Right atrium auricular region (tissue), 2 donors: ENCODE data around the gene GPR156. TPM values are rescaled to one million over a fixed set of nuclear protein-coding genes. Genes with fewer than 3 reads are reported as not detected.

Experiments used
- DNase-seq: peaks from one replicate; pipeline ENCODE4 v3.0.0-alpha.2; 2019; ENCODE audit warnings: low spot score
- H3K27ac ChIP-seq, 2 donors: fragments of 200-600 bp; sonication (generic); 1 replicate in 1 of 2; 2 replicates in 1 of 2; pipeline ENCODE4 v1.5.1; 2016 to 2019
- H3K27me3 ChIP-seq, 2 donors: fragments of 200-600 bp; sonication (generic); one replicate each; pipeline versions ENCODE4 v1.5.1 to v1.6.0; 2017 to 2019
- H3K36me3 ChIP-seq: fragments of 200-600 bp; sonication (generic); one replicate; pipeline ENCODE4 v1.5.1; 2016
- H3K4me1 ChIP-seq, 2 donors: fragments of 200-600 bp; sonication (generic); one replicate each; pipeline versions ENCODE4 v1.5.1 to v1.6.0; 2017 to 2019
- H3K4me3 ChIP-seq, 2 donors: fragments of 200-600 bp; sonication (generic); 1 replicate in 1 of 2; 2 replicates in 1 of 2; pipeline ENCODE4 v1.5.1; 2017 to 2019; ENCODE audit warnings: mild to moderate bottlenecking in 1 of 2, moderate library complexity in 1 of 2
- H3K9me3 ChIP-seq, 2 donors: fragments of 200-600 bp; sonication (generic); one replicate each; pipeline ENCODE4 v1.5.1; 2019
- CTCF ChIP-seq, 2 donors: fragments of 200-600 bp; sonication (generic); IDR thresholded peaks; one replicate each; pipeline ENCODE4 v1.5.1; 2019; ENCODE audit warnings: antibody characterized with exemption in 2 of 2
- total RNA-seq, 2 donors: library from RNA; depleted of rRNA; stranded (reverse); fragments of >200 nt; gene quantifications; one replicate each; pipeline ENCODE4 v1.1.0, GENCODE V29; 2016

The GPR156 gene
- total RNA-seq, 2 donors from 2014 or later: 0.35 to 0.74 TPM

GRCh38 chr3:120151791-120152190, 133.2 kb downstream of the GPR156 start:
- Histone ChIP-seq H3K4me3 (no peak overlapping the region), H3K27ac (no peak overlapping the region), H3K27me3 (no peaks in the 10 kb centered on the region), H3K4me1 (peaks cover 0 to 17% of the 10 kb centered on the region in 2 donors), H3K36me3 (no peaks in the 10 kb centered on the region), H3K9me3 (no peaks in the 10 kb centered on the region)
- no peak for DNase-seq
- TF ChIP-seq CTCF (IDR thresholded peaks at IDR 0.05): no peak

GRCh38 chr3:120148187-120148949, 136.7 kb downstream of the GPR156 start:
- Histone ChIP-seq H3K4me3 (no peak overlapping the region), H3K36me3 (no peaks in the 10 kb centered on the region), H3K4me1 (peaks cover 0 to 17% of the 10 kb centered on the region in 2 donors), H3K27ac (peak overlapping the region; percentile 7 to 53), H3K27me3 (no peaks in the 10 kb centered on the region), H3K9me3 (no peaks in the 10 kb centered on the region)
- no peak for TF ChIP-seq CTCF (IDR thresholded peaks at IDR 0.05)
- no peak for DNase-seq

- no peak for DNase-seq
- Histone ChIP-seq H3K4me1 (peaks cover 0 to 17% of the 10 kb centered on the region in 2 donors), H3K27me3 (no peaks in the 10 kb centered on the region), H3K9me3 (no peaks in the 10 kb centered on the region), H3K27ac (peak overlapping the region; percentile 7 to 53), H3K4me3 (no peak overlapping the region), H3K36me3 (no peaks in the 10 kb centered on the region)
- TF ChIP-seq CTCF (IDR thresholded peaks at IDR 0.05): no peak
These were observed 137.8 kb downstream of the GPR156 start for GRCh38 chr3:120147072-120147871.

GRCh38 chr3:120145542-120146285, 139.3 kb downstream of the GPR156 start:
- DNase-seq: no peak
- no peak overlapping the region for H3K27ac ChIP-seq
- no peaks in the 10 kb centered on the region for H3K36me3 ChIP-seq
- TF ChIP-seq CTCF (IDR thresholded peaks at IDR 0.05): no peak
- peaks cover 0 to 17% of the 10 kb centered on the region in 2 donors for H3K4me1 ChIP-seq
- no peak overlapping the region for H3K4me3 ChIP-seq
- H3K27me3 ChIP-seq: no peaks in the 10 kb centered on the region
- no peaks in the 10 kb centered on the region for H3K9me3 ChIP-seq

GRCh38 chr3:120144267-120144666, 140.8 kb downstream of the GPR156 start:
- peaks cover 0 to 17% of the 10 kb centered on the region in 2 donors for H3K4me1 ChIP-seq
- TF ChIP-seq CTCF (IDR thresholded peaks at IDR 0.05): peak in 1 of 2 donors; percentile 42

More at GRCh38 chr3:120144267-120144666, 140.8 kb downstream of the GPR156 start:
- H3K27me3 ChIP-seq: no peaks in the 10 kb centered on the region
- no peaks in the 10 kb centered on the region for H3K9me3 ChIP-seq
- no peaks in the 10 kb centered on the region for H3K36me3 ChIP-seq
- no peak for DNase-seq
- no peak overlapping the region for H3K4me3 ChIP-seq
- H3K27ac ChIP-seq: no peak overlapping the region
